ENCODE results near the gene VWA5B1. TPM values are rescaled to one million over a fixed set of nuclear protein-coding genes. Genes with fewer than 3 reads are reported as not detected.
A peak's percentile ranks its signal among the peaks of the same experiment; 100 is the strongest.

The VWA5B1 gene
- total and polyA plus RNA-seq, 2 of the 8 experiments (the other 6 are each of a cell fraction or from before 2014, with no cell fraction given): 0.54 to 2.3 TPM

- Histone ChIP-seq H3K4me3 (ENCODE audit: extremely low read depth in 1 of 4, insufficient read depth in 2 of 4, low read depth in 3 of 4, low read length in 4 of 4) (no peak overlapping the region), H3K4ac (replicated peaks; ENCODE audit: insufficient read length, low read depth, low read length) (no peak overlapping the region), H2BK120ac (replicated peaks; ENCODE audit: low read depth, low read length) (no peak overlapping the region), H3K18ac (ENCODE audit: extremely low read depth, low read length) (no peak overlapping the region), H4K8ac (ENCODE audit: extremely low read depth, insufficient read depth, low read length) (no peak overlapping the region), H3K79me2 (ENCODE audit: control insufficient read depth in 1 of 2, insufficient read depth in 2 of 2, low read length in 2 of 2) (no peaks in the 10 kb centered on the region), H3K56ac (replicated peaks; ENCODE audit: insufficient read length, low read depth, low read length) (no peak overlapping the region), H3K36me3 (ENCODE audit: control insufficient read depth in 2 of 4, insufficient read depth in 4 of 4, low read length in 3 of 4) (no peaks in the 10 kb centered on the region), H2BK20ac (ENCODE audit: low read length) (no peak overlapping the region), H4K5ac (ENCODE audit: insufficient read length, low read depth, low read length) (no peak overlapping the region), H3K79me1 (ENCODE audit: low read depth, low read length) (no peaks in the 10 kb centered on the region), H2BK15ac (ENCODE audit: low read length) (0 out of 2 replicates have a peak overlapping the region, but pooled peaks have one; percentile 50), H3K23me2 (ENCODE audit: low read depth, low read length) (peaks cover 9% of the 10 kb centered on the region; the same call in 1 of the 2 replicates), H3K4me1 (replicated peaks in 1 of 4; ENCODE audit: control insufficient read depth in 3 of 4, insufficient read depth in 4 of 4, low read length in 3 of 4) (peaks cover 3 to 12% (median 8%) of the 10 kb centered on the region in 4 experiments), H4K91ac (replicated peaks; ENCODE audit: insufficient read length, low read length) (no peak overlapping the region), H2AK5ac (ENCODE audit: low read depth, low read length) (no peak overlapping the region), H2AFZ (ENCODE audit: low read length) (no peak overlapping the region), H3K9me3 (ENCODE audit: insufficient read depth in 2 of 2, low read depth in 1 of 2, low read length in 1 of 2) (no peaks in the 10 kb centered on the region), H2BK12ac (ENCODE audit: low read depth, low read length) (no peak overlapping the region), H2BK5ac (ENCODE audit: low read depth, low read length) (no peak overlapping the region), H3K9ac (replicated peaks in 1 of 4; ENCODE audit: extremely low read depth in 1 of 4, low read depth in 3 of 4, low read length in 3 of 4) (no peak overlapping the region), H3K27me3 (replicated peaks in 1 of 4; ENCODE audit: control insufficient read depth in 3 of 4, extremely low read depth in 1 of 4, insufficient read depth in 3 of 4, low read length in 3 of 4) (peaks cover 0 to 5% (median 0%) of the 10 kb centered on the region in 4 experiments; a peak in 3 of 7 replicates), H3K14ac (ENCODE audit: insufficient read length) (no peak overlapping the region), H3K23ac (ENCODE audit: insufficient read length) (no peak overlapping the region), H4K20me1 (replicated peaks in 1 of 2; ENCODE audit: control insufficient read depth in 1 of 2, insufficient read depth in 2 of 2, low read length in 2 of 2) (peaks cover 0 to 2% of the 10 kb centered on the region in 2 experiments), H3K27ac (ENCODE audit: low read depth, low read length) (no peak overlapping the region), H3K4me2 (ENCODE audit: insufficient read depth in 1 of 2, low read depth in 2 of 2, low read length in 2 of 2) (no peak overlapping the region)
- ChIA-PET CTCF (ENCODE audit: partially characterized antibody) (interaction anchor here (0.7 to 1.4 kb wide), 4 partner anchors 13 to 695 kb away, joined by 3 to 4 read pairs (median 4); no protein-coding TSS in a partner anchor), POLR2A (ENCODE audit: partially characterized antibody) (no interaction called here)
- DNase-seq (ENCODE audit: low read depth in 1 of 2, low spot score in 2 of 2) (no peak), FAIRE-seq (no peak)
- 89% methylated on average over 12 of the region's 12 CpGs; no CpG with 5 or more reads in 1 of the 2 experiments for WGBS, 2 experiments (ENCODE audit: extremely low coverage in 1 of 2, insufficient coverage in 1 of 2, insufficient read length in 1 of 2, insufficient replicate concordance in 2 of 2, low coverage in 1 of 2, low lambda C conversion rate in 2 of 2, missing lambda C conversion rate in 1 of 2)
- TF ChIP-seq EP300 (IDR thresholded peaks at IDR 0.05; ENCODE audit: borderline replicate concordance in 1 of 2, low read depth in 2 of 2, low read length in 2 of 2) (no peak), SIN3A (conservative IDR thresholded peaks at IDR 0.05 in 1 of 2, IDR thresholded peaks at IDR 0.05 in 1 of 2; ENCODE audit: low read depth in 1 of 2, low read length in 2 of 2) (no peak), CBX8 (IDR thresholded peaks at IDR 0.05; ENCODE audit: borderline replicate concordance, low read depth, low read length) (no peak), SIRT6 (IDR thresholded peaks at IDR 0.05; ENCODE audit: low read length) (no peak), SIX5 (IDR thresholded peaks at IDR 0.05; ENCODE audit: low read depth, low read length) (no peak), SUZ12 (IDR thresholded peaks at IDR 0.05; ENCODE audit: low read length) (no peak), TCF12 (IDR thresholded peaks at IDR 0.05; ENCODE audit: low read depth, low read length) (no peak), HDAC6 (IDR thresholded peaks at IDR 0.05; ENCODE audit: low read depth, low read length) (no peak)
Observed at GRCh38 chr1:20276485-20277159, 14.1 kb upstream of the VWA5B1 start.

Data from H1 (cell line).